NCI-H524 treated with DMSO at 0.1 percent for 48 hours (cell line): Measurements from ENCODE around the gene SCAPER.
"Not testable (repeated sequence)": the region's sequence is repeated elsewhere in the genome, so short reads cannot be mapped to it uniquely, and the experiment has no call there.

Source experiments
- DNase-seq: peaks from one replicate; lab custom pipeline; 2025; lab: John Stamatoyannopoulos, UW

Gene SCAPER

GRCh38 chr15:76913737-76914136 is 8.6 kb upstream of the SCAPER start:
- no peak for DNase-seq

- no peak for DNase-seq
Measured at GRCh38 chr15:76912430-76912829, 7.3 kb upstream of the SCAPER start.

GRCh38 chr15:76905855-76906254 is 715 bp upstream of the SCAPER start:
- DNase-seq = peak; percentile 68

GRCh38 chr15:76904461-76905012 is 603 bp downstream of the SCAPER start:
- no peak for DNase-seq

- DNase-seq = peak; percentile 16
Measured at GRCh38 chr15:76903251-76903681, 1.9 kb downstream of the SCAPER start.

- no peak for DNase-seq
Measured at GRCh38 chr15:76901965-76902364, 3.2 kb downstream of the SCAPER start.

DNA sequence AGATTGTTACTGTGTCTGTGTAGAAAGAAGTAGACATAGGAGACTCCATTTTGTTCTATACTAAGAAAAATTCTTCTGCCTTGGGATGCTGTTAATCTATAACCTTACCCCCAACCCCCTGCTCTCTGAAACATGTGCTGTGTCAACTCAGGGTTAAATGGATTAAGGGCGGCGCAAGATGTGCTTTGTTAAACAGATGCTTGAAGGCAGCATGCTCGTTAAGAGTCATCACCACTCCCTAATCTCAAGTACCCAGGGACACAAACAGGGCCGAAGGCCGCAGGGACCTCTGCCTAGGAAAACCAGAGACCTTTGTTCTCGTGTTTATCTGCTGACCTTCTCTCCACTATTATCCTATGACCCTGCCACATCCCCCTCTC is 5.2 kb downstream of the SCAPER start:
- not testable (repeated sequence) for DNase-seq

DNA sequence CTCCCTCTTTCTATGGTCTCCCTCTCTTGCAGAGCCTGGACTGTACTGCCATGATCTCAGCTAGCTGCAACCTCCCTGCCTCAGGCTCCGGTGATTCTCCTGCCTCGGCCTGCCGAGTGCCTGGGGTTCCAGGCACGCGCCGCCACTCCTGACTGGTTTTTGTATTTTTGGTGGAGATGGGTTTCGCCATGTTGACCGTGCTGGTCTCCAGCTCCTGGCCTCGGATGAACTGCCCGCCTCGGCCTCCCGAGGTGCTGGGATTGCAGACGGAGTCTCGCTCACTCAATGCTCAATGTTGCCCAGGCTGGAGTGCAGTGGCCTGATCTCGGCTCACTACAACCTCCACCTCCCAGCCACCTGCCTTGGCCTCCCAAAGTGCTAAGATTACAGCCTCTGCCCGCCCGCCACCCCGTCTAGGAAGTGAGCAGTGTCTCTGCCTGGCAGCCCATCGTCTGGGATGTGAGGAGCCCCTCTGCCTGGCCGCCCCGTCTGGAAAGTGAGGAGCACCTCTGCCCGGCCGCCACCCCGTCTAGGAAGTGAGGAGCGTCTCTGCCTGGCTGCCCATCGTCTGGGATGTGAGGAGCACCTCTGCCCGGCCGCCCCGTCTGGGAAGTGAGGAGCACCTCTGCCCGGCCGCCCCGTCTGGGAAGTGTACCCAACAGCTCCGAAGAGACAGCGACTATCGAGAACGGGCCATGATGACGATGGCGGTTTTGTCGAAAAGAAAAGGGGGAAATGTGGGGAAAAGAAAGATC is 5.8 kb downstream of the SCAPER start:
- not testable (repeated sequence) for DNase-seq

DNA sequence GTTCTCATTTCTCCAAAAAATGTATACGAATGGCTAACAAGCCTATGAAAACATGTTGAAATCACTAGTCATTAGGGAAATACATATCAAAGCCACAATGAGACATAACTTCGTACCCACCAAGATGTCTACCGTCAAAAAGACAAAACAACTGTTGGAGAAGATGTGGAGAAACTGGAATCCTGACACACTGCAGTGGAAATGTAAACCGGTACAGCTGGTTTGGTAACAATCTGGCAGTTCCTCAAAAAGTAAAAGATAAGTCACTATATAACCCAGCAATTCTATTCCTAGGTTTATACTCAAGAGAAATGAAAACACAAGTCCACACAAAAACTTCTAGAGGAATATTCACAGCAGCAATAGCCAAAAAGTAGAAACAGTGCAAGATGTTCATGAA is 7.0 kb downstream of the SCAPER start:
- no peak for DNase-seq

- DNase-seq = no peak
Measured at GRCh38 chr15:76894174-76894573, 11.0 kb downstream of the SCAPER start.

DNA sequence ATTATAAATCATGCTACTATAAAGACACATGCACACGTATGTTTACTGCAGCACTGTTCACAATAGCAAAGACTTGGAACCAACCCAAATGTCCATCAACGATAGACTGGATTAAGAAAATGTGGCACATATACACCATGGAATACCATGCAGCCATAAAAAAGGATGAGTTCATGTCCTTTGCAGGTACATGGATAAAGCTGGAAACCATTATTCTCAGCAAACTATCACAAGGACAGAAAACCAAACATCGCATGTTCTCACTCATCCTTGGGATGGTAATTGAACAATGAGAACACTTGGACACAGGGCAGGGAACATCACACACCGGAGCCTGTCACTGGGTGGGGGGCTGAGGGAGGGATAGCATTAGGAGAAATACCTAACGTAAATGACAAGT is 12.3 kb downstream of the SCAPER start:
- not testable (repeated sequence) for DNase-seq

GRCh38 chr15:76887280-76888141 is 17.6 kb downstream of the SCAPER start:
- not testable (repeated sequence) for DNase-seq

- no peak for DNase-seq
Measured at GRCh38 chr15:76885212-76885611, 19.9 kb downstream of the SCAPER start.

GRCh38 chr15:76875911-76876310 is 29.2 kb downstream of the SCAPER start:
- no peak for DNase-seq

DNA sequence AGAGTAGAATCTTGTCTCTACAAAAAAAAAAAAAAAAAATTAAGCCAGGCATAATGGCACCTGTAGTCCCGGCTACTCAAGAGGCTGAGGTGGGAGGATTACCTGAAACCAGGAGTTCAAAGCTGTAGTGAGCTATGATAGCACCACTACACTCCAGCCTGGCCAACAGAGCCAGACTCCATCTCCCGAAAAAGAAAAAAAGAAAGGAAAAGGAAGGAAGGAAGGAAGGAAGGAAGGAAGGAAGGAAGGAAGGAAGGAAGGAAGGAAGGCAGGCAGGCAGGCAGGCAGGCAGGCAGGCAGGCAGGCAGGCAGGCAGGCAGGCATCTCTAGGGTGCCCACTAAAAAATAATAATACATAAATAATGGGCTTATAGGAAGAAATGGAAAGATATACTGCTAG is 32.1 kb downstream of the SCAPER start:
- DNase-seq = not testable (repeated sequence)

- DNase-seq = no peak
Measured at GRCh38 chr15:76871930-76872329, 33.2 kb downstream of the SCAPER start.

DNA sequence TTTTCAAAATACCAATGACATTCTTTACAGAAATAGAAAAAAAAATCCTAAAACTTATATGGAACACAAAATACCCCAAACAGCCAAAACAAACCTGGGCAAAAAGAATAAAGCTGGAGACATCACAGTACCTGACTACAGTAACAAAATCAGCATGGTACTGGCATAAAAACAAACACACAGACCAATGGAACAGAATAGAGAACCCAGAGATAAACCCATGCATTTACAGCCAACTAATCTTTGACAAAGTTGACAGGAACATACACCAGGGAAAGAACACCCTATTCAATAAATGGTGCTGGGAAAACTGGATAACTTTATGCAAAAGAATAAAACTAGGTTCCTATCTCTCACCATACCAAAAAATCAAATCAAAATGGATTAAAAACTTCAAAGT is 36.4 kb downstream of the SCAPER start:
- DNase-seq = no peak

- peak; percentile 20 for DNase-seq
Measured at GRCh38 chr15:76866716-76867321, 38.3 kb downstream of the SCAPER start.

GRCh38 chr15:76866008-76866407 is 39.1 kb downstream of the SCAPER start:
- DNase-seq = no peak

DNA sequence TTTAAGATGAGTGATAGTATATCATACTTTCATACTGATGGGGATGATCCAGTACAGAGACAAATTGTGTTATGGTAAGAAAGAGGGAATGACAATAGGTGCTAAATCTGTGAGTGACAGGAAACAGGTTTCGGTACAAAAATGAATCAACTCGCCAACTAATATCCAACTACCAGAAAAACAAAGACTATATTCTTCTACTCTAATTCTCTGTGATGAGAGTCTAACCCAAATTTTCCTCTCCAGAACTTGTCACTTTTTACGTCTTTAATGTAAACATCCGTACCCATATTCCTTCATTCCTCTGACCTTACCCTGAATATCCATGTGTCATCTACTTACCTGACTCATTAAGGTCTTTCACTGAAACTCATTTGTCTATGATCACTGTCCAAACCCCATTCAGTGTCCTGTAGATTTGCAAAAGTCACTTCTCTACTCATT is 39.6 kb downstream of the SCAPER start:
- no peak for DNase-seq

- no peak for DNase-seq
Measured at GRCh38 chr15:76864586-76864985, 40.6 kb downstream of the SCAPER start.

- DNase-seq = no peak
Measured at GRCh38 chr15:76863693-76864092, 41.4 kb downstream of the SCAPER start.
